NCI-H1694 treated with DMSO at 0.1 percent for 48 hours (cell line): ENCODE measurements around the gene DCAF11.

ENCODE experiments used
- DNase-seq: peaks from one replicate; lab custom pipeline; 2025; lab: John Stamatoyannopoulos, UW

Gene DCAF11

GRCh38 chr14:24160850-24161804 lies 46.5 kb downstream of the DCAF11 start, which contains the start of gene IRF9:
Gene IRF9 (plus strand): TSS chr14:24161265. CDS start chr14:24162145, 880 bp downstream.
- peak; percentile 94 for DNase-seq

DNA sequence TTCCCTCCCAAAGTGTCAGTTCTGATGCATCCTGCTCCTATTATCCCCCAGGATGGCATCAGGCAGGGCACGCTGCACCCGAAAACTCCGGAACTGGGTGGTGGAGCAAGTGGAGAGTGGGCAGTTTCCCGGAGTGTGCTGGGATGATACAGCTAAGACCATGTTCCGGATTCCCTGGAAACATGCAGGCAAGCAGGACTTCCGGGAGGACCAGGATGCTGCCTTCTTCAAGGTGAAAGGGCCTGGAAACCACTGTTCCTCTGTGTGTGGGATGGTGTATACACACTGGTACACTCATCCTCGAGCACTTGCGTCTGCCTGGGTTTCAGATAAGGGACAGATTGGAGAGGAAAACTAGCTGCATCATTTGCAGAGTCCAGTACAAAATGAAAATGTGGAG lies 47.5 kb downstream of the DCAF11 start:
- no peak for DNase-seq

- DNase-seq = no peak
Measured at GRCh38 chr14:24164518-24164991, 50.0 kb downstream of the DCAF11 start.

DNA sequence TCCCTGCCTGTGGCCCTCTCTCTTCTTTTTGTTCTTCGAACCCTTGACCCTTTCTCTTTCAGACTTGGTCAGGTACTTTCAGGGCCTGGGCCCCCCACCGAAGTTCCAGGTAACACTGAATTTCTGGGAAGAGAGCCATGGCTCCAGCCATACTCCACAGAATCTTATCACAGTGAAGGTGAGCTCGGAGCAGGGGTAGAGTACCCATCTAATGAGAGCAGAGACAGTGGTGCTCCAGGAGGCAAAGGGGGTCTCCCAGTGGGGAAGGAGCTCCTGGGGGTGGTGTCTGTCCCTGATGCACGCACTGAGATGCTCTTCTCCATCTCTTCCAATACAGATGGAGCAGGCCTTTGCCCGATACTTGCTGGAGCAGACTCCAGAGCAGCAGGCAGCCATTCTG lies 51.2 kb downstream of the DCAF11 start:
- DNase-seq = no peak

- DNase-seq = no peak
Measured at GRCh38 chr14:24167469-24168114, 53.0 kb downstream of the DCAF11 start.

DNA sequence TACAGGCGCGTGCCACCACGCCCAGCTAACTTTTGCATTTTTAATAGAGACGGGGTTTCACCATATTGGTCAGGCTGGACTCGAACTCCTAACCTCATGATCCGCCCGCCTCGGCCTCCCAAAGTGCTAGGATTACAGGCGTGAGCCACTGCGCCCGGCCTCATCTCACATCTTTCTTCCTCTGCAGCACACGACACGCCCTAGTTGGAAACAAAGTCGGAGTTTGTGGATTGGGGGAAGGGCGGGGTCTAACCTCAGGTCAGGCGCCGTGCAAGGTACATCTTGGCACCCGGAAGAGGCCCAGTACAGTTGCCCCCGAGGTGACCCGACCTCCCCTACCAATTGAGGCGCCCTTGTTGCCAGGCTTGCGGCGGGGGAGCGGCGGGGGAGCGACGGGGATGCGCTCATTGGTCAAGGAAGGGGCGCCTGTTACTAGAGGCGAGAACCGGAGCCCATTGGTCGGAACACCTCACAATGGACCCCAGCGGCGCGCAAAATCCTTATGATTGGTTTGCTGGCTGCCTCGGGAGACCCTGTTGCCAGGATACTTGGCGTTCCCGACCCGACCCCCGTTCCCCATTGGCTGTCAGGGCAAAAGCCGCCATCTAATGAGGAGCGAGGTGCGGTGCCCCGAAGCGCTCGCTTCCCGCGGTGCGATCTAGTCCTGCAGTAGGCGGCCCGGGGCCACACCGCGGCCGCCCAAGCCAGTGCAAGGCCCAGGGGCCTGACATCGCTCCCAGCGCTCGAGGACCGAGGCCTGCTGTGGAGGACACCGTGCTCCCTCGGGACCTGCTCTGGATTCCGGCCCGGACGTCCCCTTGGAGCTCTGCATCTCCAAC lies 57.1 kb downstream of the DCAF11 start, which contains the start of gene REC8:
REC8 (plus strand) TSS at position 659 of the 839 bp plus-strand sequence. CDS start 473 bp downstream, outside the sequence.
- peak; percentile 98 for DNase-seq

GRCh38 chr14:24172261-24172860 lies 57.8 kb downstream of the DCAF11 start:
- peak; percentile 32 for DNase-seq

DNA sequence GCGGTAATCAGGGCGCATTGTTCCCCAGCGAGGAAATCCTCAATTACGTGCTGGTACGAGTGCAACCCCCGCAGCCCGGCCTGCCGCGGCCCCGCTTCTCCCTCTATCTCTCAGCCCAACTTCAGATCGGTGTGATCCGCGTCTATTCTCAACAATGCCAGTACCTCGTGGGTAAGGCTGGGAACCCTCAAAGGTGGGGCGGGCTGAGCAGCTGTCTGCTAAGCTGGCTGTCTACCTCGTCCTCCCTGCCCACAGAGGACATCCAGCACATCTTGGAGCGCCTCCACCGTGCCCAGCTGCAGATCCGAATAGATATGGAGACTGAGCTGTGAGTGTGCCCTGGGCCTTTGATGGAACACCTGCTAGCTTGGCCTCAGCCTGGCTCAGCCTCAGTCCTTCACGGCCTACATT lies 58.3 kb downstream of the DCAF11 start:
- no peak for DNase-seq
